Ascending aorta (tissue), 2 donors: ENCODE results near the gene GFER. TPM values are rescaled to one million over a fixed set of nuclear protein-coding genes. Genes with fewer than 3 reads are reported as not detected.

Source experiments
- DNase-seq, 2 donors: peaks; one replicate each; pipeline ENCODE4 v3.0.0-alpha.2; 2019; ENCODE audit warnings: low spot score in 2 of 2
- H3K27ac ChIP-seq, 2 donors: fragments of 200-600 bp; sonication (generic); one replicate each; pipeline ENCODE4 v1.5.1; 2016 to 2017; ENCODE audit warnings: mild to moderate bottlenecking in 1 of 2
- H3K27me3 ChIP-seq: fragments of 200-600 bp; sonication (generic); one replicate; pipeline ENCODE4 v1.5.1; 2017
- H3K36me3 ChIP-seq, 2 donors: fragments of 200-600 bp; sonication (generic); one replicate each; pipeline ENCODE4 v1.5.1; 2016
- H3K4me1 ChIP-seq, 2 donors: fragments of 200-600 bp; sonication (generic); one replicate each; pipeline ENCODE4 v1.5.1; 2016 to 2017; ENCODE audit warnings: mild to moderate bottlenecking in 1 of 2
- H3K4me3 ChIP-seq, 2 donors: fragments of 200-600 bp; sonication (generic); one replicate each; pipeline ENCODE4 v1.5.1; 2016 to 2017; ENCODE audit warnings: mild to moderate bottlenecking in 1 of 2
- H3K9me3 ChIP-seq, 2 donors: fragments of 200-600 bp; sonication (generic); one replicate each; pipeline ENCODE4 v1.5.1; 2016
- CTCF ChIP-seq, 3 experiments: fragments of 200-600 bp in 2 of 3; fragments of 450-650 bp in 1 of 3; sonication (generic) in 2 of 3; IDR thresholded peaks; one replicate each; pipeline ENCODE4 v1.5.1; 2016 to 2019; ENCODE audit warnings: antibody characterized with exemption in 3 of 3, mild to moderate bottlenecking in 1 of 3, moderate library complexity in 1 of 3
- intact Hi-C: fragments of 100-400 bp; cut with DNase I; formaldehyde crosslinking; loops from one replicate; pipeline ENCODE4 v1.15.1; 2023
- total RNA-seq: library from RNA; depleted of rRNA; stranded (reverse); fragments of >200 nt; gene quantifications from one replicate; pipeline ENCODE4 v1.1.0, GENCODE V29; 2016

The GFER gene
- total RNA-seq, 1 donor from 2014 or later, result 2.7 TPM

GRCh38 chr16:1940273-1941161 is 43.5 kb upstream of the GFER start:
- Histone ChIP-seq H3K4me3 (no peak overlapping the region), H3K27me3 (no peaks in the 10 kb centered on the region), H3K9me3 (no peaks in the 10 kb centered on the region), H3K27ac (no peak overlapping the region), H3K4me1 (peaks cover 10 to 11% of the 10 kb centered on the region in 2 donors), H3K36me3 (peaks cover 39 to 42% of the 10 kb centered on the region in 2 donors)
- no peak for TF ChIP-seq CTCF (IDR thresholded peaks at IDR 0.05)
- DNase-seq, result no peak
- intact Hi-C loops, result no loop called here

DNA sequence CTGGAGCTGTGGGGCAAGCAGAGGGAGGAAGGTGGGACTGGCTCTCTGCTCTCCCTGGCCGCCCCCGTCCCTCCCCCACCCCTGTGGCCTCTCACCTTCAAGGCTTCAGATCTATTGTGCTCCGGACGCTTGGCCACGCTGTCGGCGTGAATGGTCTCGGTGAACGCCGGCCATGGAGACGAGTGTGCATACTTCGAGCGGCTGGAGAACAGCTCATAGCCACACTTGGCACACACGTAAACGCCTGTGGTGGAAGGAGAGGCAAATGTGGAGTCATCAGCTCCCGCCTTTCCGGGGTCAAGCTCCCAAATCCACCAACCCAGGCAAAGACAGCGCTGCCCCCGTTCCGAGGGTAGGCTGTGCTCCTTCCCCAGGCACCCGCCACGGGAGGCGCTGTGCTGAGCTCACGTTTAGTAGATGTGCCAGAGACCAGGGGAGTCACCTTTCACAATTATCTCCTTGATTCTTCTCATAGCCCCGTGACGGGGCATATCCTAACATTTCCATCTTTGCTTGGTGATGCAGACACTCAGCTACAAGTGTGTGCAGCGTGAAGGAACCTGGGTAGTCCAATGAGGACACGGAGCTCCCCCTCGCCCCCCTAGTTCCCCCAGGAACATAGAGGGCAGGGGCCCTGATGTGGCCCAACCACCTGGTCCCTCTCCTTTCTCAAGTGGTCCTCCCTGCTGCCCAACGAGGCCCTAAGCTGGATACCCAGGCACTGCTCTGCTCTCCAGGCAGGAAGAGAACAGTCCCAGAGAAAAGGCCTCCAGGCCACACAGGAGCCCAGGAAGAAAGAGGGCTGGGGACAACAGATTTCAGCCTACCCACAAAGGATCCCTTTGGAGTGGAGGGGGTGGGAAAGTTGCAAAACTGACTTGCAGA is 42.6 kb upstream of the GFER start:
- no peaks in the 10 kb centered on the region for H3K27me3 ChIP-seq
- H3K4me3 ChIP-seq, result peak overlapping the region; percentile 70 to 92
- H3K9me3 ChIP-seq, result no peaks in the 10 kb centered on the region
- H3K27ac ChIP-seq, result peak overlapping the region; percentile 78 to 81
- peaks cover 39 to 42% of the 10 kb centered on the region in 2 donors for H3K36me3 ChIP-seq
- H3K4me1 ChIP-seq, result peaks cover 10 to 11% of the 10 kb centered on the region in 2 donors
- intact Hi-C loops, result loop anchor here (2.0 kb wide), 2 partner anchors 13 to 17 kb away; partner anchors contain the start of gene NDUFB10
- DNase-seq, result no peak
- no peak for TF ChIP-seq CTCF (IDR thresholded peaks at IDR 0.05)

- no peaks in the 10 kb centered on the region for H3K27me3 ChIP-seq
- peaks cover 36 to 37% of the 10 kb centered on the region in 2 donors for H3K36me3 ChIP-seq
- H3K9me3 ChIP-seq, result no peaks in the 10 kb centered on the region
- intact Hi-C loops, result loop anchor here (2.0 kb wide), 2 partner anchors 13 to 17 kb away; partner anchors contain the start of gene NDUFB10
- H3K4me3 ChIP-seq, result peak overlapping the region; percentile 70 to 92
- H3K4me1 ChIP-seq, result peaks cover 10 to 11% of the 10 kb centered on the region in 2 donors
- no peak for DNase-seq
- no peak for TF ChIP-seq CTCF (IDR thresholded peaks at IDR 0.05)
- H3K27ac ChIP-seq, result peak overlapping the region; percentile 78 to 81
Observed at GRCh38 chr16:1942047-1942809, 41.8 kb upstream of the GFER start.

DNA sequence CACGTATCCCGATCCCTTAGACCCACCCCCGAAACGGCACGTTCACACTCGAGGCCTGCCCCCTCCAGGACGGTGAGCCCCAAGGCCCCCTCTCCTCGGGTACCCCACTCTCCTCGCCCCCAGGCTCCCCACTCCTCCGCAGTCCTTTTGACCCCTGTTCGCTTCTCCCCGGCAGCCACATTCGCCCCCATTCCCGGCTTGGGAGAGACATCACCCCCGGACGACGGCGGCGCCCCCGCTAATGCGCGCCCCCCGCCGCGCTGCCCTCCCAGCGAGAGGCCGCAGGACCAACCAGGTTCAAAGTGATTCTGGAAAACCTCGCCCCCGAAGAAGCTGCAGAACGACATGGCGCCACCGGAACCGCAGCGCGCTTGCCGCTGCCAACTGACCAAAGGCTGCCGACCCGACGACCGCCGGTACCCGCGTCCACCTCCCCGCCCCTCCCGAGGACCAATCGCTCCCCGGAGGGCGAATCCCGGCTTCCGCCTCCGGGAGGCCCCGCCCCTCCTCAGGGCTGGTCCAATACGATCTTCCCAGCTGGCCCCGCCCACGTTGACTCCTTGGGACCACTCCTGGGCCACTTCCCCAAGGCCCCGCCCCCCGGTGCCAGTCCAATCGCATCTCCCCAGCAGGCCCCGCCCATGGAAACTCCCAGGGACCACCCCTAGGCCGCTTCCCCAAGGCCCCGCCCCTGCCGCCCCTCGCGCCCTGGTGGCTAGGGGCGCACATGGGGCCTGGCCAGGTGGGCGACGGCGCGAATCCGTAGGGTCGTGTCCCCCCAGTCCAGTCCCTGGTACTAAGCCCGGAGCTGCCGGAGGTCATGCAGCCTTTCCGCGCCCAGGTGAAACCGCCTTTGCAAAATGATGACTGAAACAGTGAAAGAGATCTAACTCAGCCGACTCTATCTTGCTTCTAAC is 40.9 kb upstream of the GFER start, which contains the start of gene MSRB1:
MSRB1 (minus strand) TSS at position 390 of the 917 bp plus-strand sequence; CDS start at position 347, 43 bp downstream.
- peak within 1 kb of the TSS; percentile 70 to 92 for H3K4me3 ChIP-seq
- peaks cover 10 to 11% of the 10 kb centered on the region in 2 donors for H3K4me1 ChIP-seq
- TF ChIP-seq CTCF (IDR thresholded peaks at IDR 0.05), result no peak
- DNase-seq, result peak; percentile 99 to 100
- no peaks in the 10 kb centered on the region for H3K9me3 ChIP-seq
- H3K36me3 ChIP-seq, result peaks cover 29 to 31% of the 10 kb centered on the region in 2 donors
- intact Hi-C loops, result loop anchor here (1.0 to 2.0 kb wide), 3 partner anchors 14 to 116 kb away; partner anchors contain the start of genes FAHD1 and NDUFB10
- H3K27ac ChIP-seq, result peak within 1 kb of the TSS; percentile 78 to 81
- no peaks in the 10 kb centered on the region for H3K27me3 ChIP-seq
